Activated effector memory CD4-positive, alpha-beta T cell treated with anti-CD3 and anti-CD28 coated beads, Interleukin-2, amount 50 U/mL, for 16 hours (primary cell): Measurements from ENCODE around the gene PFKFB2.
"Not testable (repeated sequence)": the region's sequence is repeated elsewhere in the genome, so short reads cannot be mapped to it uniquely, and the experiment has no call there.

ENCODE experiments used
- DNase-seq: peaks from one replicate; pipeline ENCODE4 v3.0.0-alpha.2; 2020

Gene PFKFB2

DNA sequence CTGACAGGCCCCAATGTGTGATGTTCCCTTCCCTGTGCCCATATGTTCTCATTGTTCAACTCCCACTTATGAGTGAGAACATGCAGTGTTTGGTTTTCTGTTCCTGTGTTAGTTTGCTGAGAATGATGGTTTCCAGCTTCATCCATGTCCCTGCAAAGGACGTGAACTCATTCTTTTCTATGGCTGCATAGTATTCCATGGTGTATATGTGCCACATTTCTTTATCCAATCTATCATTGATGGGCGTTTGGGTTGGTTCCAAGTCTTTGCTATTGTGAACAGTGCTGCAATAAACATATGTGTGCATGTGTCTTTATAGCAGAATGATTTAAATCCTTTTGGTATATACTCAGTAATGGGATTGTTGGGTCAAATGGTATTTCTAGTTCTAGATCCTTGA is 11.7 kb upstream of the PFKFB2 start:
- DNase-seq: not testable (repeated sequence)

DNA sequence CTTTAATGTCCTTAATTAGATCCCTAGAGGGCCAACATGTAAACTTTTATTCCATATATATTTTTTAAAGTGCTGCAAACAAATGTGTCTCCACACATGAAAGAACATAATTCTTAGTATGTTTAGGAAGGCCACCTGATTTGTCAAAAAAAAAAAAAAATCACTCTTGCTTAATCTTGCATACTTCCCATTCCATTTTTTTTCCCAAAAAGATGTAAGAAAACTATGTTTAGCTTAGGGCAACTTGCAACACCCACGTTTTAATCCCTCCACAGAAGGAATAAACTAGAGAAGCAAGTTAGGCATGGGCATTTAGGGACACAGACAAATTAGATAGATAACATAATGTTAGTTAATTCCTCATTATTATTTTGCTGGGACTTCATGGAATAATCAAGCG is 7.6 kb upstream of the PFKFB2 start:
- DNase-seq: no peak

- DNase-seq: no peak
Measured at GRCh38 chr1:207047505-207047904, 5.6 kb upstream of the PFKFB2 start.

- DNase-seq: no peak
Measured at GRCh38 chr1:207048041-207048440, 5.0 kb upstream of the PFKFB2 start.

DNA sequence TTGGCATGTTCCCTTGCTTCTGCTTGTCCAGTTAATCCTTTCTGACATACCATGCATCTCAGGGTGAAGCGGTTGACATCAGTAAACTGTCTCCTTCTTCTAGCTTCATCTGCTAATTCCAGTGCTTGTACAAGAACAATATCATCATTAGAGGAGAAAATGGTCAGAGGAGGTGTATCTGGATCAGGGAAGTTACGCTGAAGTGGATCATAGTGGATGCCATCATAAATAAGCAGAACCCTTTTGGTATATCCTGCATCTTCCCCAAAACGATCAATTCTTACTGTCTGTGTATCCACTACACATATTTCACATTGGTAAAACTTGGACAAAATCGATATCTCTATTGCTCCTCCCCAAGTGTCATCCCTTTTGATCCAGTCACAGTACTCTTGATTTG is 4.0 kb upstream of the PFKFB2 start:
- no peak for DNase-seq

GRCh38 chr1:207049514-207049913 is 3.6 kb upstream of the PFKFB2 start:
- DNase-seq: no peak

DNA sequence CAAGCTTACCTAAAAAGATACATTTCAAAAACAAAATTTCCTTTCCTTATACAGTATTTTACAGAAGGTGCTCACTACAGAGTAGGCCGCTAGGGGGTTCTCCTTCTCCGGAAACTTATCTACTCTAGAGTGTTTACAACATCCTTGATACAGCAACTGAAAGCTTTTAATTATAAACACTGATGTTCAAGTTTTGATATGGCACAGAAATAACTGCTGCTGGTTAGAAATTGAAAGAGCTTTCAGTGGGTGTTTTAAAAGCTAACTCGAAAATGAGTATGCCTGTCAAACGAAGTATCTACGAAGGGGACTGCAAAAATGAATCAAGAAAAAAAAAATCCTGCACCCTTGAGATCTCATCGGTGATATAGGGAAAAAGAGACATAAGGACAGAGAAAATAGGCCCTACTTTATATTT is 3.1 kb upstream of the PFKFB2 start:
- peak; percentile 78 for DNase-seq

DNA sequence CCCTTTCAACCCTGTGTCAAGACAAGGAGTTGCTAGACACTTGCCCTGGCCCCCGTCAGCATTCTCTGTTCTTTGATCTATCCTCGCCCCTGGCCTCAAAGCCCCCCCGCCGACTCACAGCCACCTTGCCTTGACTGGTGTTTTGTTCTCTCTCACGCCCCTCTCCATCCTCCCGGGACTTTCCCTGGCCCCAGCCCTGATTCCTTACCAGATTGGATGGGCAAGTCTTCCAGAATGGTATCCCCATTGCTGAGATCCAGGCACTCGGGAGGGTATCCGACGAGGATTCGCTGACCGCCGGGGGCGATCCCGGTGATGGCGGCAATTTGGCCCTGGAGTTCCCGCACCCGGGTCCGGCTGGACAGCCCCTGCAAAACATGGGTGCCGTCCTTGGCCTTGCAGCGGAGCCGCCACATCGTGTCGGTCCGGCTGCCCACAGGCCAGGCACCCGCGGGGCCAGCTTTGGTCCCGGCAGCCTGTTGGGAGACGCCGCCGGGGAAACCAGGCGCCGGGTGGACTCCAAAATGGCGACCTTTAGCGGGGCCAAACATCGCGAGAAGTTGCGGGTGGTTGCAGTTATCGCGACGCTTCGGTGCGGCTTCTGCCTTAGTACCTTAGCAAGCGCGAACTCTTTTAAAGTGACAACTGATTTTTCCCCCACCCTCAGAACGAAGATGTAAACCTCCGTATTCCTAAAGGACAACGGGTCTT is 2.4 kb upstream of the PFKFB2 start:
- peak; percentile 94 for DNase-seq

DNA sequence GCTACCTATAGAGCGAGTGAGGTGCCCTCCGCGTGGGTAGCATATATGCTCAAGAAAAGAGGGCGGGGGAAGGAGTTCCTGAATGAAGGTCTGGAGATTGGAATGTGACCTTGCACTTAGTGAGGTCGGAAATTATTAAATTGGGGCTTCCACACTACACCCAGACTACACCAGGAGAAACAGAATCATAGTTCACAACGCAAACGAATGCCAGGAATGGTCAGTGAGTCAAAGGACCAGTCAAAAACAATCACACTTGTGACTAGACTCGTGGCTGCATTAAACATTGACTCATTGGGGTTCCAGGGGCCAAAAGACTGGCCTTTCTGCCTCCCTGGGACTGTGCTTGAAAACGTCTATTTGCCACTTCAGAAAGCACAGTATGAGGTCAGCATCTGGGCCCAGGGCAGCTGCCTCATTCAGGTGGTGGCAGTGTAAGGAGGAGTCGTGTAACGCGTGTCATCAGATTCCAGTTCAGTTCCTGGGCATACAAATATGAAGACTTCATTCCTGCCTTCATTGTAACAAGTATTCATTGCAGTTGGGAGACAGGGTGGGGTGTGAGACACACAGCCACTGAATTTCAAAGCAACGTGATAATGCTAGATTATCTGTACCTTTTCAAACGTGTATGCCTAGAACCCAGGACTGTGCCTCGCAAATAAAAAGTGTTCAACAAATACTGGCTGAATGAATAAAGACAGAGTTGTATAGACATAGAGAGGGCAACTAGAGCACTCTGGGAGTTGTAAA is 1.7 kb upstream of the PFKFB2 start, which contains the start of gene YOD1:
Gene YOD1, minus strand, starts transcription at position 18 of the 753 bp plus-strand sequence. CDS start 178 bp downstream, outside the sequence.
- no peak for DNase-seq

- no peak for DNase-seq
Measured at GRCh38 chr1:207054491-207054890, 1.4 kb downstream of the PFKFB2 start.

GRCh38 chr1:207055386-207056001 is 2.4 kb downstream of the PFKFB2 start:
- DNase-seq: no peak

GRCh38 chr1:207056673-207057072 is 3.6 kb downstream of the PFKFB2 start:
- no peak for DNase-seq

GRCh38 chr1:207058252-207058651 is 5.2 kb downstream of the PFKFB2 start:
- no peak for DNase-seq

DNA sequence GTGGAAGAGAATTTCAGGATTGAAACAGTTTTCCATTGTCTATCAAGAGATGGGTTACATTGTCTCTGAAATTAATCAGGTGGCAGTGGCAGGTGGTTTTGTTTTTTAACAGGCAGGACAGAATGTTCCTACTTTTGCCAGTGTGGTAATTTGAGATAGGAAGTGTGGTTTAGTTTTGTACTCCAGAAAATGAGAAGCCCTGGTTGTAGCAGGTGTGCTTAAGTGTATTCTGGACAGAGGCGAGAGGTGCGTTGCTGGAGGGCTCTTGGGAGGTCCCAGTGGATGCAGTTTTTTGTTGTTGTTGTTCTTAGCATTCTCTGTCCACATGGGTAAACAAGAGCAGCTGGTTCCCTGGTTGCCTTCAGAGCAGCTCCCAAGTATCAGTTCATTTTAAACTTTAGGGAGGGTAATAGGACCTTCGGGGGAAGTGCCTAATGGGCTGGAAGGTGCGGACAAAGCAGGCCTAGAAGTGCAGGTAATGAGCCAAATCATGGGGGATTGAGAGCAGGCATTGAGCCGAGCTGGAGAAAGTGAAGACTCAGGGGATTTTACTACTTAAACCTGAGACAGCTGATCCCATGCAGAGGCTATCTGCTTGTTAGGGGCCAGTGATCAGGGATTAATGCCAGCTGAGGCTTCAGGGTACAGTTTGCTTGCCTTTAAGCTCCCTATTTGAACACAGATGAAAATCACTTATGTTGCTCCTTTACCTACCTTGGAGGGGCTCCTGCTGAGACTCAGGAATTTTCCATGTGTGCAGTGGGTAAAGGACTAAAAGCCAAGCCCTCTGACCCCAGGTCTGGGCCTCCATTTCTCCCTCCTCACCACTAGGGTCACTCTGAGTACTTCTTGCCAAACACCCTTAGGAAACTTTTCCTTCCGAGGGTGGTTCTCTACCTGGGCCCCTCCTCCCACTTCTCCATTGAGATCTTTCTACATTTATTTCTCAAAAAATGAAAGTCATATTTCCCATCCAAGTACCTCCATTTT is 6.1 kb downstream of the PFKFB2 start:
- DNase-seq: no peak

DNA sequence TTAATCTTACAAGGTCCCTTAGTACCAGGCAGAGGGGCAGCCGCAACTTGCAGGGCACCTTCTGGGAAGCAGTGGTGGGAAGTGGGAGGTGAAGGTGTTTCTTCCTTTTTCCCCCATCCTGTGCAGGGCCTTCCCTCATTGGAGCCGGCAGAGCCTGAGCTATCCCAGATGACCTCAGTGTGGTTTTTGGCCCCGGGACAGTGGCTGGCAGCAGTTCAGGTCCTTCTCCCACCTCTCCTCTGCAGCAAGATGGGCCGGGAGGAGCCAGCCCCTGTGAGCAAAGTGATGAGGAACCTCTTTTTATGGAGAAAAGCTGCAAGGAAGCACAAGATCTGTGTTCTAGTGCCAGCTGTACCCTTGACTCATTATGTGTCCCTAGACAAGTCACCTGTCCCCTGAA is 6.8 kb downstream of the PFKFB2 start:
- no peak for DNase-seq

DNA sequence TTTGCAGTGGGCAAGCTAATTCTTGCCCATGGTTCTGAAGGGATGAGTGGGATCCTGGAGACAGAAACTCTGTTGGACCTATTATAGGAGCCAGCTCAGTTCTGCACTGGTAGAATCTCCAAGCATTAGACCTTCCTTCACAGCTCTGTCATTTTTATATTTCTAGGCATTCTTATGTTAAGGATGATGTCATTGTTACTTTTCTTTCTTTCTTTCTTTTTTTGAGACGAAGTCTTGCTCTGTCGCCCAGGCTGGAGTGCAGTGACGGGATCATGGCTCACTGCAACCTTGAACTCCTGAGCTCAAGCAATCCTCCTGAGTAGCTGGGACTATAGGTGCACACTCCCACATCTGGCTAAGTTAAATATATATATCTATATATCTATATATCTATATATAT is 7.5 kb downstream of the PFKFB2 start:
- DNase-seq: no peak

DNA sequence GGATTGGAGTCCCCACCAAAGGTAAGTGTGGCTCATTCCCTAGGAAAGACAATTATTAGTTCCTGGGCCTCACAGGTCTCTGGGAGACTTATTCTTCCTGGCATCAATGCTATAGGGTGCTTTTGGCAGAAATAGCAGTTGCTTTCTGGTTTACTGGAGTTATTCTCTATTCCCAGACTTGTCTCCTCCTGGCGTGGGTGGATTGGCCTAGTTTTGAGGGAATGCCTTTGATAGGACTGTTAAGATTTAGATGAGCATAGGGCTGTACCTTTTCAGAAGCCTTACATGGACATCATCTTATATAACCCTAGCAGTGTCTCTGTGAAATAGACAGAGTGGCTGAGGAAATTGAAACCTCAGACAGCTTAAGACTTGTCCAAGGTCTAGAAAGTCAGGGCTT is 9.0 kb downstream of the PFKFB2 start:
- DNase-seq: no peak

GRCh38 chr1:207063014-207063413 is 9.9 kb downstream of the PFKFB2 start:
- no peak for DNase-seq

GRCh38 chr1:207064561-207064960 is 11.5 kb downstream of the PFKFB2 start:
- DNase-seq: no peak

GRCh38 chr1:207067185-207067584 is 14.1 kb downstream of the PFKFB2 start:
- DNase-seq: no peak

- DNase-seq: no peak
Measured at GRCh38 chr1:207067665-207068064, 14.6 kb downstream of the PFKFB2 start.

DNA sequence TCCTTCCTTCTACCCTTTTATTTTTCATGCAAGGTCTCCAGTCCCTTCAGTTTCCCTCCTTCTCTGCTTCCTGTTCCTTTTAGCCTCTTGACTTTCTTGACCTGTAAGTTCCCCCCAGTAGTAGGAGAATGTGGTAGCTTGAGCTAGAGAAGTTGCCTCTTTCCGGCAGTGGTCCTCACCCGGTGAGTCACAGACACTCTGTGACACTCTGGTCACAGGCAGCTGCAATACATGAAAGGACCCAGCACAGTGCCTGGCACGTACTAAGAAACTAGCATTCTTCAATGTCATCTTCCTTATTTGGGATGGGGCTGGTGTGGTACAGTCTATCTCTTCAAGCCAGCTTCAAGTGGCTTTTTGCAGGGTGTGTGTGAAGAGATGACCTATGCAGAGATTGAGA is 16.0 kb downstream of the PFKFB2 start:
- DNase-seq: no peak
